Dendritic cell treated with granulocyte-macrophage colony-stimulating factor and Interleukin-4, amounts not matched to agents 40 ng/mL and 50 ng/mL, for 4 days (primary cell): ENCODE results near the gene KLHL14.

Experiments used
- H3K27ac Mint-ChIP-seq: one replicate; pipeline ENCODE4 v1.8.0; 2022; ENCODE audit warnings: mild to moderate bottlenecking, mixed read lengths
- H3K27me3 Mint-ChIP-seq: one replicate; pipeline ENCODE4 v1.8.0; 2022; ENCODE audit warnings: mild to moderate bottlenecking, mixed read lengths
- H3K36me3 Mint-ChIP-seq: one replicate; pipeline ENCODE4 v1.8.0; 2022; ENCODE audit warnings: low read depth, mixed read lengths
- H3K4me1 Mint-ChIP-seq: one replicate; pipeline ENCODE4 v1.8.0; 2022; ENCODE audit warnings: low read depth, mixed read lengths
- H3K4me3 Mint-ChIP-seq: one replicate; pipeline ENCODE4 v1.8.0; 2022; ENCODE audit warnings: mild to moderate bottlenecking, moderate library complexity, mixed read lengths
- H3K9me3 Mint-ChIP-seq: one replicate; pipeline ENCODE4 v1.8.0; 2022; ENCODE audit warnings: mixed read lengths
- intact Hi-C: fragments of 100-400 bp; cut with micrococcal nuclease; formaldehyde crosslinking; loops from one replicate; pipeline ENCODE4 v1.15.0; 2022

KLHL14 gene

GRCh38 chr18:32724071-32724749 is 48.6 kb downstream of the KLHL14 start:
- no peak overlapping the region for H3K27ac Mint-ChIP-seq
- intact Hi-C loops, result no loop called here
- no peaks in the 10 kb centered on the region for H3K27me3 Mint-ChIP-seq
- H3K4me1 Mint-ChIP-seq, result no peaks in the 10 kb centered on the region
- no peaks in the 10 kb centered on the region for H3K36me3 Mint-ChIP-seq
- H3K4me3 Mint-ChIP-seq, result no peak overlapping the region
- H3K9me3 Mint-ChIP-seq, result no peaks in the 10 kb centered on the region

- Mint-ChIP-seq H3K36me3 (no peaks in the 10 kb centered on the region), H3K27ac (no peak overlapping the region), H3K4me3 (no peak overlapping the region), H3K27me3 (no peaks in the 10 kb centered on the region), H3K9me3 (no peaks in the 10 kb centered on the region), H3K4me1 (no peaks in the 10 kb centered on the region)
- intact Hi-C loops, result no loop called here
Observed at GRCh38 chr18:32722279-32722678, 50.5 kb downstream of the KLHL14 start.

- no peak overlapping the region for H3K27ac Mint-ChIP-seq
- no peak overlapping the region for H3K4me3 Mint-ChIP-seq
- intact Hi-C loops, result loop anchor here (10.0 kb wide), 1 partner anchor 488 kb away; no protein-coding TSS in a partner anchor
- no peaks in the 10 kb centered on the region for H3K4me1 Mint-ChIP-seq
- no peaks in the 10 kb centered on the region for H3K9me3 Mint-ChIP-seq
- no peaks in the 10 kb centered on the region for H3K27me3 Mint-ChIP-seq
- H3K36me3 Mint-ChIP-seq, result no peaks in the 10 kb centered on the region
Observed at GRCh38 chr18:32717126-32717525, 55.7 kb downstream of the KLHL14 start.

GRCh38 chr18:32714571-32715148 is 58.2 kb downstream of the KLHL14 start:
- no peaks in the 10 kb centered on the region for H3K27me3 Mint-ChIP-seq
- H3K27ac Mint-ChIP-seq, result no peak overlapping the region
- H3K36me3 Mint-ChIP-seq, result no peaks in the 10 kb centered on the region
- H3K4me1 Mint-ChIP-seq, result no peaks in the 10 kb centered on the region
- intact Hi-C loops, result loop anchor here (10.0 kb wide), 1 partner anchor 490 kb away; no protein-coding TSS in a partner anchor
- H3K9me3 Mint-ChIP-seq, result no peaks in the 10 kb centered on the region
- H3K4me3 Mint-ChIP-seq, result no peak overlapping the region

GRCh38 chr18:32712860-32713259 is 60.0 kb downstream of the KLHL14 start:
- no peak overlapping the region for H3K27ac Mint-ChIP-seq
- intact Hi-C loops, result loop anchor here (10.0 kb wide), 1 partner anchor 492 kb away; no protein-coding TSS in a partner anchor
- H3K36me3 Mint-ChIP-seq, result no peaks in the 10 kb centered on the region

GRCh38 chr18:32711862-32712261 is 61.0 kb downstream of the KLHL14 start:
- no peak overlapping the region for H3K27ac Mint-ChIP-seq
- no peaks in the 10 kb centered on the region for H3K9me3 Mint-ChIP-seq
- no peaks in the 10 kb centered on the region for H3K36me3 Mint-ChIP-seq
- no peaks in the 10 kb centered on the region for H3K27me3 Mint-ChIP-seq
- intact Hi-C loops, result loop anchor here (10.0 kb wide), 1 partner anchor 493 kb away; no protein-coding TSS in a partner anchor
- H3K4me3 Mint-ChIP-seq, result no peak overlapping the region
- H3K4me1 Mint-ChIP-seq, result no peaks in the 10 kb centered on the region

More at GRCh38 chr18:32712860-32713259, 60.0 kb downstream of the KLHL14 start:
- no peak overlapping the region for H3K4me3 Mint-ChIP-seq
- no peaks in the 10 kb centered on the region for H3K27me3 Mint-ChIP-seq
- no peaks in the 10 kb centered on the region for H3K9me3 Mint-ChIP-seq
- no peaks in the 10 kb centered on the region for H3K4me1 Mint-ChIP-seq

- H3K27me3 Mint-ChIP-seq, result no peaks in the 10 kb centered on the region
- H3K9me3 Mint-ChIP-seq, result no peaks in the 10 kb centered on the region
- H3K4me3 Mint-ChIP-seq, result no peak overlapping the region
- no peaks in the 10 kb centered on the region for H3K4me1 Mint-ChIP-seq
- intact Hi-C loops, result loop anchor here (10.0 kb wide), 1 partner anchor 57 kb away; no protein-coding TSS in a partner anchor
- no peaks in the 10 kb centered on the region for H3K36me3 Mint-ChIP-seq
- no peak overlapping the region for H3K27ac Mint-ChIP-seq
Observed at GRCh38 chr18:32707586-32707985, 65.2 kb downstream of the KLHL14 start.

- Mint-ChIP-seq H3K9me3 (no peaks in the 10 kb centered on the region), H3K36me3 (no peaks in the 10 kb centered on the region), H3K27ac (no peak overlapping the region), H3K4me3 (no peak overlapping the region), H3K4me1 (no peaks in the 10 kb centered on the region), H3K27me3 (no peaks in the 10 kb centered on the region)
- intact Hi-C loops, result loop anchor here (10.0 kb wide), 1 partner anchor 58 kb away; no protein-coding TSS in a partner anchor
Observed at GRCh38 chr18:32707147-32707546, 65.7 kb downstream of the KLHL14 start.

- Mint-ChIP-seq H3K4me1 (no peaks in the 10 kb centered on the region), H3K4me3 (no peak overlapping the region), H3K36me3 (no peaks in the 10 kb centered on the region), H3K27ac (no peak overlapping the region), H3K9me3 (no peaks in the 10 kb centered on the region), H3K27me3 (no peaks in the 10 kb centered on the region)
- intact Hi-C loops, result loop anchor here (10.0 kb wide), 1 partner anchor 63 kb away; no protein-coding TSS in a partner anchor
Observed at GRCh38 chr18:32701313-32701712, 71.5 kb downstream of the KLHL14 start.

- Mint-ChIP-seq H3K4me1 (no peaks in the 10 kb centered on the region), H3K27me3 (no peaks in the 10 kb centered on the region), H3K9me3 (no peaks in the 10 kb centered on the region), H3K4me3 (no peak overlapping the region), H3K27ac (no peak overlapping the region), H3K36me3 (no peaks in the 10 kb centered on the region)
- intact Hi-C loops, result no loop called here
Observed at GRCh38 chr18:32698153-32698552, 74.7 kb downstream of the KLHL14 start.

GRCh38 chr18:32696376-32696775 is 76.4 kb downstream of the KLHL14 start:
- no peaks in the 10 kb centered on the region for H3K36me3 Mint-ChIP-seq
- no peaks in the 10 kb centered on the region for H3K9me3 Mint-ChIP-seq
- H3K27ac Mint-ChIP-seq, result no peak overlapping the region
- intact Hi-C loops, result no loop called here
- H3K4me3 Mint-ChIP-seq, result no peak overlapping the region
- no peaks in the 10 kb centered on the region for H3K27me3 Mint-ChIP-seq
- no peaks in the 10 kb centered on the region for H3K4me1 Mint-ChIP-seq

- H3K27ac Mint-ChIP-seq, result no peak overlapping the region
- H3K9me3 Mint-ChIP-seq, result no peaks in the 10 kb centered on the region
- no peaks in the 10 kb centered on the region for H3K36me3 Mint-ChIP-seq
- no peaks in the 10 kb centered on the region for H3K4me1 Mint-ChIP-seq
- intact Hi-C loops, result no loop called here
- no peak overlapping the region for H3K4me3 Mint-ChIP-seq
- H3K27me3 Mint-ChIP-seq, result no peaks in the 10 kb centered on the region
Observed at GRCh38 chr18:32695534-32695933, 77.3 kb downstream of the KLHL14 start.

- Mint-ChIP-seq H3K27ac (no peak overlapping the region), H3K9me3 (no peaks in the 10 kb centered on the region), H3K36me3 (no peaks in the 10 kb centered on the region), H3K4me3 (no peak overlapping the region), H3K4me1 (no peaks in the 10 kb centered on the region), H3K27me3 (no peaks in the 10 kb centered on the region)
- intact Hi-C loops, result no loop called here
Observed at GRCh38 chr18:32688821-32689220, 84.0 kb downstream of the KLHL14 start.

GRCh38 chr18:32684940-32685339 is 87.9 kb downstream of the KLHL14 start:
- H3K4me3 Mint-ChIP-seq, result no peak overlapping the region
- intact Hi-C loops, result no loop called here

More at GRCh38 chr18:32684940-32685339, 87.9 kb downstream of the KLHL14 start:
- no peaks in the 10 kb centered on the region for H3K4me1 Mint-ChIP-seq
- no peaks in the 10 kb centered on the region for H3K36me3 Mint-ChIP-seq
- H3K9me3 Mint-ChIP-seq, result no peaks in the 10 kb centered on the region
- no peaks in the 10 kb centered on the region for H3K27me3 Mint-ChIP-seq
- H3K27ac Mint-ChIP-seq, result no peak overlapping the region
